Fibroblast of skin of left quadriceps (primary cell): ENCODE results near the gene ABLIM2.
A peak's percentile ranks its signal among the peaks of the same experiment; 100 is the strongest.
"Not testable (repeated sequence)": the region's sequence is repeated elsewhere in the genome, so short reads cannot be mapped to it uniquely, and the experiment has no call there.

Experiments used
- DNase-seq, 2 experiments: peaks; one replicate each; pipeline ENCODE4 v3.0.0-alpha.2; 2013; ENCODE audit warnings: low read depth in 2 of 2

The ABLIM2 gene

GRCh38 chr4:7941111-7941964 is 217.3 kb downstream of the ABLIM2 start:
- DNase-seq: no peak

DNA sequence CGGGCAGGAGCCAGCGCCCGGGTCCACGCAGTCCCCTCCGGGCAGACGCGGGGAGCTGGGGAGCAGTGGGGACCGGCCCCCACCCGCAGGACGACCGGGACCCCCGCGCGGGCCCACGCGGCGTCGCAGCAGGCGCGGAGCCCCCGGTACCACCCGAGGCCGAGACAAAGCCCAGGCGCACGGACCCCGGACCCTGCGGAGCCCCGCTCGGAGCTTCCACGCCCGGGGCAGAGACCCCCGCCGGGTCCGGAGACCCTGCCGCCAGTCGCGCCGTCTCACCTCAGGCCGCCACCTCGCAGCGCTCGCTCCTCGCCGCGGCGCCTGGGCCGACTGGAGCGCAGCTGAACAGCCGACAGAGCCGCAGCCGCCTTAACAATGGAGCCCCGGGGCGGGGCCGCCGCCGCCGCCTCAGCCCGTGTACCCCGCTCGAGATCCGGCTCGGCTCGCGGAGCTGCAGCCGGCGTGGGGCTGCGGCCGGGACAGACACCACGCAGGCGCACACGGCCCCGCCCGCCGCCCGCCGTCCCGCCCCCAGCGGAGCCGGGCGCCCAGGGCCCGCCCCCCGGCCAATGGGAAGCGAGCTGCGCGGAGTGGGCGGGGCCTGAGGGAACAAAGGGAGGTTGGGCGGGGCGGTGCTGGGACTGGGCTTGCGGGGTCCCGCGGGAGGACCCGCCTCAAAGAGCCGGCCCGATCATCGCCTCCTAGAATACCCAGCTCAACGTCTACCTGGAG is 219.1 kb downstream of the ABLIM2 start, which contains the start of gene AFAP1:
Gene AFAP1, minus strand, starts transcription at position 485 of the 732 bp plus-strand sequence. CDS start 67,783 bp downstream, outside the sequence.
- peak; percentile 79 to 80 for DNase-seq

- DNase-seq: no peak
Measured at GRCh38 chr4:7938609-7939376, 219.8 kb downstream of the ABLIM2 start.

- DNase-seq: no peak
Measured at GRCh38 chr4:7938266-7938608, 220.4 kb downstream of the ABLIM2 start.

DNA sequence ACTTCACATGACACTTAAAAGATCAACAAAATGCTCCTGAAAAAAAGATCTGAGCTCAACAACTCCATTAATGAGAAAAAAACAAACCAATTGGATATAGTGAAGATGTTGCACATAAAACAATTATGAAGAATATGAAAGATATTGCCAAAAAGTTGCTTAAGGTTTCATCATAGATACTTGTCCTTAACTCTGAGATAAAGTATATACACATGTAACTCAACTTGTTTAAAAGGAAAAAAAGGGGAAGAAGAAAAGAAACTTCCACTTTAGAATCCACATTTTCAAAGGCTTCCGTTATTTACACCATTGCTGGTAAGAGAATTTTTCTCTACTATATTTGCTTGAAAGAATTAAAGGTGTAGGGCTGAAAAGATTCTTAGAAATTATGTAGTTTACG is 221.6 kb downstream of the ABLIM2 start:
- no peak for DNase-seq

GRCh38 chr4:7933651-7934510 is 224.7 kb downstream of the ABLIM2 start:
- DNase-seq: no peak

- DNase-seq: no peak
Measured at GRCh38 chr4:7932287-7932686, 226.3 kb downstream of the ABLIM2 start.

DNA sequence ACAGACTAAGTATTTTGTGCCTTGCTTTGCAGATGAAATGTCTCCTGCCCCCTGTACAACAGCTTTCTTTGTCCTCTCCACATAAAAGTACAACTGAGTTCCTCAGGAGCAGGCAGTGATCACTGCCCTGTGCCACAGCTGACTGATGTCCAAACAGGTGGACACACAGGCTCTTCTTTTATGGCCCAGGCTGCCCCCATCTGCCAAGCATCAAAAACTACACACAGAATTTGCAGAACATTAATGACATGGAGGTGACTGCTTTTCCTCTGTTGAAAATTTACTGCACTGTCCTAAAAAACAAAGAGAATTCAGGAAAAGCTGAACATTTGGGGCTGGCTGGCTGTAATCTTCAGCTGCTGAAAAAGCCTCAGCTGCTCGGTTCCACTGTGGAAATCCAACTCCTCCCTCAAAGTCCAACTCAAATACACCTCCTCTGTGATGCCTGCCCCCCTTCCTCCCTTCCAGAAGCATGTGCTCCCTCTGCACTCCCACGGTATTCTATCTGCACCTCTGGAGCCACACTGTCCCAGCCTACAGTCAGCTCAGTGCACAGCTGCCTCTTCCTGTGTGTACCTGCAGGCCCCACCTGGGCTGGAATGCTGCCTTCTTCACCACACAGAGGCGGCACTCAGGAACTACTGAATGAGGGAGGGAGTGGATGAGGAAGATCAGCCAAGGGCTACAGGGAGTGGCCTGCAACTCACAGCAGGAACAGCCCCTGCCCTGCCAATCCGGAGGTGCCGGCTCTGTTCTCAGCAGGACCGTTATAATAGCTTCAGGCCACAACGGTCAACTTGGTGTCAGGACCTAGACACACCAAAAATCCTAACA is 229.3 kb downstream of the ABLIM2 start:
- DNase-seq: no peak

DNA sequence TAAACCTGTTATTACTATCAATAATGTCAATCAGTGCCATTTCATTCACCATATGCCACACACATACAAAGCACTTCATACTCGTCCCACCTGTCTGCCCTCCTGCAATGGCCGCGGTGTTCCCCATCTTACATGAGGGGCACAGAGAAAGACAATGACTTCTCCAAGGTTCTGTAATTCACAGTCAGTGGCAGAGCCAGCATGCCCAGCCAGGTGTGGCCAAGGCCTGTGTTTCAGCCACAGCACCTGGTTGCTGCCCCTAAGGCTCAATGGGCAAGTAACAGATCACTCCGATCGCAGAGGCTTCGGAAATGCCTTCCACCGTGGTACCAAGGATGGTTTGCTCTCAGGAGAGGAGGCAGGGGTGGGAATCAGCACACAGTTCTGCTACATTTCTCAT is 229.9 kb downstream of the ABLIM2 start:
- no peak for DNase-seq

DNA sequence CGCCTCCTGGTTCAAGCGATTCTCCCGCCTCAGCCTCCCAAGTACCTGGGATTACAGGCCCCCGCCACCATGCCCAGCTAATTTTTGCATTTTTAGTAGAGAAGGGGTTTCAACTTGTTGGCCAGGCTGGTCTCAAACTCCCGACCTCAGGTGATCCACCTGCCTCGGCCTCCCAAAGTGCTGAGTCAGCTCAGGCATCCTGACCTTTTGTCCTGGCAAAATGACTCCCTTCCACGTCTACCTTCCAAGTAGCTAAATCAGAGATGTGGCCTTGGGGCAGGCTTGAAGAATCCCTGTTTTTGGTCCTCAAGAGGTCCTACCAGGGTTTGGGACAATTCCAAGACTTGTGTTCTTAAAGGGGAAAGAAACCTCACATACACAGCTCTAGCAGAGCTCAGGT is 231.8 kb downstream of the ABLIM2 start:
- DNase-seq: no peak

- no peak for DNase-seq
Measured at GRCh38 chr4:7924570-7924969, 234.0 kb downstream of the ABLIM2 start.

GRCh38 chr4:7924163-7924562 is 234.4 kb downstream of the ABLIM2 start:
- no peak for DNase-seq

DNA sequence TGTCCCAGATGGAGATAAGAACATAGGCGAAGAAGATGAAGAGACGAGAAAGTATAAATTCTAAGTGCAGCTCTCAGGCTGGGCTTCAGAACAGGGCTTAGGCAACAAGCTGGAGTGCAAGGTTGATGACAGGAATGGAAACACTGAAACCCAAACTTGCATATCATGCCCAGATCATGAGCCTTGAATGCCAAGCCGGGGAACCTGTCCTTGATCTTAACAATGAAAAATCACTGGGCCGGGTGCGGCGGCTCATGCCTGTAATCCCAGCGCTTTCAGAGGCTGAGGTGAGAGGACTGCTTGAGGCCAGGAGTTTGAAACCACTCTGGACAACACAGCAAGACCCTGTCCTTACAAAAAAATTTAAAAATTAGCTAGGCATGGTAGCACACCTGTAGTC is 236.1 kb downstream of the ABLIM2 start:
- DNase-seq: no peak

GRCh38 chr4:7918981-7919380 is 239.6 kb downstream of the ABLIM2 start:
- DNase-seq: no peak

GRCh38 chr4:7918187-7918586 is 240.4 kb downstream of the ABLIM2 start:
- not testable (repeated sequence) for DNase-seq

- no peak for DNase-seq
Measured at GRCh38 chr4:7917669-7918068, 240.9 kb downstream of the ABLIM2 start.

GRCh38 chr4:7915875-7916242 is 242.8 kb downstream of the ABLIM2 start:
- no peak for DNase-seq
